Activated T-cell treated with anti-CD3 and anti-CD28 coated beads, Interleukin-2, amount 50 U/mL, for 1 hour (primary cell): Measurements from ENCODE around the gene FBLN1.
"Not testable (repeated sequence)": the region's sequence is repeated elsewhere in the genome, so short reads cannot be mapped to it uniquely, and the experiment has no call there.

Source experiments
- DNase-seq: peaks from one replicate; pipeline ENCODE4 v3.0.0-alpha.2; 2020

Gene FBLN1

DNA sequence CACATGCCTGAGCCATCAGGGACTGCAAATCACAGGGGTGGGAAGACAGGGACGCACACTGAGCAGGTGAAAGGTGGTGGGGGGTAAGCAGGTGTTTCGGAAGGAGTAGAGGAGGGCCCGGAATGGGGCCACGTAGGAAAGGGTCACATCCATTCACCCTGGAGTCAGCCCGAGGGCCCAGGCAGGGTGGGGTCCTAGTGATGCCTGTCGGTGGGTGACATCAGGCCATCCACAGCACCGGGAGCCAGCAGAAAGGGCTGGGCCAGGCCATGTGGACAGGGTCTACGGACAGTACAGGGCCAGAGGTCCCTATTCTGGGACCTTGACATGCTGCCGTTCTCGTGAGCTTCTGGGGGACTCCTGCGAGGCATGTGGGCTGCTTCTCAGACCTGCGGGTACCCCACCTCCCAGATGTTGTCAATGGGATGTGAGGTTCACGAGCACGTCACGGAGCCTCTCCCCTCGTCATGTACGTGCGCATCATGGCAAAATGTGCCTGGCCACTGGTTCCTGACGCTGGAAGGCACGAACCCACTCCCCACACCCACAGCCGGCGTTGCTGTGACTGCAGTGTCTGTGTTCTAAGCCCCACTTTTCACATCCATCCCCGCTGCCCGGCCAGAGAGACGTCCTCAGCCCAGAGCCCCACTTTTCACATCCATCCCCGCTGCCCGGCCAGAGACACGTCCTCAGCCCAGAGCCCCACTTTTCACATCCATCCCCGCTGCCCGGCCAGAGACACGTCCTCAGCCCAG lies 84.1 kb downstream of the FBLN1 start:
- DNase-seq, result no peak

GRCh38 chr22:45587638-45588505 lies 85.2 kb downstream of the FBLN1 start:
- no peak for DNase-seq

DNA sequence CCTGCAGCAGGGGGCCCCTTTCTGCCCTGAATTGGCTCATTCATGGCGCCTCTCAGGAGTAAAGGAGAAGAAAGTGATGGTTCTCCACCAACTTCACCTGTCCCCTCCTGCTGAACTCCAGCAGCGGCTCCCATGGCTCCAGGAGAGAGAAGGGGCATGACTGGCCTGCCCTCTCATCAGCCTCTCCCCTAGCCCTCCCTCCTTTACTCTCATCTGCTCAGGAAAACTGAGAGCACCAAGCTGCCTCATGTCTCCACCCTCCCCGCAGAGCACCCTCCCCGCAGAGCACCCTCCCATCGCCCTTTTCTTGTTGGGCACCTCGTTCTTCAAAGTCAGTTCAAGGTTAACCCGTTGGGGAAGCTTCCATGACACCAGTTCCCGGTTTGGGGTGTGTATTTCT lies 86.9 kb downstream of the FBLN1 start:
- no peak for DNase-seq

GRCh38 chr22:45590262-45590661 lies 87.6 kb downstream of the FBLN1 start:
- no peak for DNase-seq

DNA sequence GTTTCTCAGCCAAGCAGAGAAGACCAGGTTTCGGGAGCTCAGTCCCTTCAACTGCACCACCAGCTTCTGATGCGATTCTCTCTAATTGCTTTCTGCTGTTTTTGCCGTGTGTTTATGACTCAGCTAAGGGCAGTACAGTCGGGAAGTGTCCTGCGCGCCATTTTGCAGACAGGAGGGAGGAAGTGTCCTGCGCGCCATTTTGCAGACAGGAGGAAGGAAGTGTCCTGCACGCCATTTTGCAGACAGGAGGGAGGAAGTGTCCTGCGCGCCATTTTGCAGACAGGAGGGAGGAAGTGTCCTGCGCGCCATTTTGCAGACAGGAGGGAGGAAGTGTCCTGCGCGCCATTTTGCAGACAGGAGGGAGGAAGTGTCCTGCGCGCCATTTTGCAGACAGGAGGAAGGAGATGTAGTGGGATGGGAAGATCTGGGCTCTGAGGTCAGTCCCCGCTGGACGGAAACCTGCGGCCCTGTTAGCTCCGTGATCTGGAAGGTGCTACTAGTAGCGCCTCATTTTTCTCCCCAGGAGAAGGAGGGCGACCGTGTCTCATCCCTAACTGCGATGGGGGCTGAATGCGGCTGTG lies 89.0 kb downstream of the FBLN1 start:
- not testable (repeated sequence) for DNase-seq

DNA sequence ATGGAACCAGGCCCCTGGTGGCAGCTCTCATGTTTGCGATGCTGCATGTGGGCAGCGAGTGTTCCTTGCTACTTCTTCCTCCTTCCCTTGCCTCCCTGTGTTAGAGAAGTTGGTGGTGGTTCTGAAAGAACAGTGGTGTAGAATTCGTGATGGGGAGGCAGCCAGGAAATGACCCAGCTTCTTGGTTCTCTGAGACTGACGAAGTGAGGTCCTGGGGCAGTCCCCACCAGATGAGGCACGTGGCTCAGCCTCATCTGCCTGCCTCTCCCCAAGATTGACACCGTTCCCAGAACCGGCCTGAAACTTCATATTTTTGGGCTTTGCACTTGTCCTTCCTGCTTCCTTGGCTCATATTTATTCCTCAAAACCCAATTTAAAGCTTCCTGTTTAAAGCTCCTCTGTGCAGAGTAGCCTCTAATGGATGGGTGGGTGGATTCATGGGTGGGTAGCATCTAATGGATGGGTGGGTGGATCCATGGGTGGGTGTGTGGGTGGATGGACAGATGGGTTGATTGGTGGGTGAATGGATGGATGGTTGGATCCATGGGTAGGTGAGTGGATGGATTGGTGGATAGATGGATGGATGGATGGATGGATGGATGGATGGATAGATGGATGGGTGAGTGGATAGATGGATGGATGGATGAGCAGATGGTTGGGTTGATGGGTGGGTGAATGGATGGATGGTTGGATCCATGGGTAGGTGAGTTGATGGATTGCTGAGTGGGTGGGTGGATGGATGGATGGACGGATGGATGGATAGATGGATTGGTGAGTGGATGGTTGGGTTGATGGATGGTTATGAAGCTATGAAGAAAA lies 91.6 kb downstream of the FBLN1 start:
- no peak for DNase-seq

- no peak for DNase-seq
Observed at GRCh38 chr22:45597460-45598192, 94.9 kb downstream of the FBLN1 start.

- no peak for DNase-seq
Observed at GRCh38 chr22:45598596-45599217, 96.0 kb downstream of the FBLN1 start.

GRCh38 chr22:45599836-45600577 lies 97.3 kb downstream of the FBLN1 start:
- DNase-seq, result no peak

GRCh38 chr22:45600790-45601730 lies 98.4 kb downstream of the FBLN1 start:
- DNase-seq, result no peak

DNA sequence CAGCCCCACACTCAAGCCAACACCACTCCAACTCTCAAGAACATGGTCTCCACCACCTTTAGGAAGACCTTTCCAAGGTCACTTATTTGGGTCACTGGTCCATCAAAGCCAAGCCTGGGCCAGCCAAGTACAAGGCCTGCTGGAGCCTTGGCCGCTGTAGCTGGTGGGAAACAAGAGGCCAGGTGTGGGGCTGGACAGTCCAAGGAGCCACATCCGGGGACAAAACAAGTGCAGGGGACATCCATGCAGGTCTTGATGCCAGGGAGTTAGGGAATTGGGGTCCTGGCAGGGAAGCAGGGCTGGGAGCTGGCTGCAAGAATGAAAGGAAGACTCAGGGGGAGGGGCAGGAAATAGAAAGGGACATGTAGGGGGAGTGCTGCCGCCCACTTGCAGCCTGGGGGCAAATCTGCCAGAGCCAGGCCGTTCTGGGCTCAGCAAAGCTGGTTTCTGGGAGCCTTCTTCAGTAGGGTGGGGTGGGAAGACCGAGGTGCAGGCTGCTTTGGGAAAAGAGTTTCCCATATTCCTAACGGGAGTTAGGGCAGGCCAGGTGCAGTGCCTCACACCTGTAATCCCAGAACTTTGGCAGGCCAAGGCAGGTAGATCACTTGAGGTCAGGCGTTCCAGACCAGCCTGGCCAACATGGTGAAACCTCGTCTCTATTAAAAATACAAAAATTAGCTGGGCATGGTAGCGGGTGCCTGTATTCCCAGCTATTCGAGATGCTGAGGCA lies 99.5 kb downstream of the FBLN1 start:
- no peak for DNase-seq

GRCh38 chr22:45602824-45603595 lies 100.3 kb downstream of the FBLN1 start:
- no peak for DNase-seq

DNA sequence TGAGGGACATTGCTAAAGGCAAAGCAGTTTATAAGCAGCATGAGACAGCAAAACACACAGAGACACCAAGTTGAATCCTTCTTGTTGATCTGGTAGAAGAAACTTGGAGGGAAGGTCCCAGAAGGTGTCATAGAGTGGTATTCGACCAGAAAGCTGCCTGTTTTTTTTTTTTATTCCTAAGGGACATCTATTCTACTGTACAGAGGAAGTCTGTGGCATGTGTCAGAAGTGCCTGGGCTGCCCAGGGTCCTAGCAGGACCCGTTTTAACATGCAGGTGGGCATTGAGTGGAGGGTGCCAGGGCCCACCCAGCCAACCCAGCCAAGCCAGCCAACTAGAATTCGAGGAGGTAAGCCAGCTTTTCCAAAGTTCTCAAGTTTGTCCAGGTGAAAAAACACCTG lies 100.9 kb downstream of the FBLN1 start:
- DNase-seq, result no peak

DNA sequence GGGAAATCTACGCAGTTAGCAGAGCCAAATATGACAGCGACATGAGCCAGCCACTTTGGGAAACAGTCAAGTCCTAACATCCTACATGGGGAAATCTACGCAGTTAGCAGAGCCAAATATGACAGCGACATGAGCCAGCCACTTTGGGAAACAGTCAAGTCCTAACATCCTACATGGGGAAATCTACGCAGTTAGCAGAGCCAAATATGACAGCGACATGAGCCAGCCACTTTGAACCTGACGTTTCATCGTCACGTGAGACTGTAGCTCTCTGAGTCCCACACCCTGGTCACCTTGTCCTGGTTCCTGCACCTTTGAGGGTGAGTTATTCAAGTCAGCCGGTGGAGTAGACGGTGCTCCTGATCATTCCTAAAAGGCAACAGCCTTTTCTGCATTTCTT lies 105.4 kb downstream of the FBLN1 start:
- DNase-seq, result not testable (repeated sequence)

DNA sequence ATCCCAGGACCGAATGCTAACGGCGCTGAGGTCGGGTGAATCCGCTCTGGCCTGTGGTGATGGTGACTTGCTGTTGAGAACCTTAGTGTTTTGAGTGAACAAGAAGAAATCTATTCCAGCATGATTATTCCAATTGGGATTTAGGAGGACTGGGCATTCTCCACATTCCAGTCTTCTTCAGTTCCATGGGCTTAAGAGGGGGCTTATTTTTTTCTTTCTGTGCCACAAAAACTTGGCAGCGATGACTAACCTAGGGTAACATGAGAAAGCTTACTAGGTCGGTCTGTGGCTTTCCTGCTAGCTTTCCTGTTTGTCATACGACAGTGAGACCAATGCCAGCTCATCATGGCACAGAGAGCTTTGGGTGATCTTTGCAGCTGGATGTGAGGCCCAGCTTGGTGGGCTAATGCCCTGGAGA lies 106.1 kb downstream of the FBLN1 start:
- no peak for DNase-seq

- DNase-seq, result no peak
Observed at GRCh38 chr22:45612451-45612901, 109.8 kb downstream of the FBLN1 start.

- DNase-seq, result no peak
Observed at GRCh38 chr22:45612940-45613339, 110.3 kb downstream of the FBLN1 start.

- no peak for DNase-seq
Observed at GRCh38 chr22:45615364-45615763, 112.7 kb downstream of the FBLN1 start.
